ENCODE measurements around the gene GALNT17.

The GALNT17 gene

GRCh38 chr7:71132127-71132376 lies at the start of gene GALNT17:
GALNT17 (plus strand) TSS chr7:71132144.
- no peak for DNase-seq

- no peak for DNase-seq
Observed at GRCh38 chr7:71095266-71095860, 36.6 kb upstream of the GALNT17 start.

GRCh38 chr7:71096351-71096750 lies 35.6 kb upstream of the GALNT17 start:
- no peak for DNase-seq

- no peak for DNase-seq
Observed at GRCh38 chr7:71106226-71106625, 25.7 kb upstream of the GALNT17 start.

GRCh38 chr7:71112436-71112835 lies 19.5 kb upstream of the GALNT17 start:
- no peak for DNase-seq

GRCh38 chr7:71120096-71120495 lies 11.8 kb upstream of the GALNT17 start:
- no peak for DNase-seq

GRCh38 chr7:71129126-71129525 lies 2.8 kb upstream of the GALNT17 start:
- no peak for DNase-seq

GRCh38 chr7:71130031-71130679 lies 1.8 kb upstream of the GALNT17 start:
- DNase-seq: no peak

GRCh38 chr7:71131256-71132126 lies 453 bp upstream of the GALNT17 start:
- peak in 1 of 2 donors; percentile 24 for DNase-seq

- DNase-seq: peak in 1 of 2 donors; percentile 4
Observed at GRCh38 chr7:71132377-71133231, 660 bp downstream of the GALNT17 start.

GRCh38 chr7:71133232-71133622 lies 1.3 kb downstream of the GALNT17 start:
- DNase-seq: no peak

GRCh38 chr7:71133856-71134255 lies 1.9 kb downstream of the GALNT17 start:
- DNase-seq: no peak

GRCh38 chr7:71135116-71135515 lies 3.2 kb downstream of the GALNT17 start:
- DNase-seq: no peak

- no peak for DNase-seq
Observed at GRCh38 chr7:71135663-71136062, 3.7 kb downstream of the GALNT17 start.

- DNase-seq: no peak
Observed at GRCh38 chr7:71137479-71137878, 5.5 kb downstream of the GALNT17 start.

- DNase-seq: no peak
Observed at GRCh38 chr7:71140264-71140663, 8.3 kb downstream of the GALNT17 start.

- DNase-seq: no peak
Observed at GRCh38 chr7:71144963-71145362, 13.0 kb downstream of the GALNT17 start.

GRCh38 chr7:71145906-71146901 lies 14.3 kb downstream of the GALNT17 start:
- no peak for DNase-seq

GRCh38 chr7:71148098-71148497 lies 16.2 kb downstream of the GALNT17 start:
- no peak for DNase-seq

- DNase-seq: no peak
Observed at GRCh38 chr7:71155236-71155635, 23.3 kb downstream of the GALNT17 start.

GRCh38 chr7:71157757-71158156 lies 25.8 kb downstream of the GALNT17 start:
- DNase-seq: no peak

GRCh38 chr7:71165708-71166107 lies 33.8 kb downstream of the GALNT17 start:
- no peak for DNase-seq

Measured in stimulated activated CD4-positive, alpha-beta T cell treated with anti-CD3 and anti-CD28 coated beads, Interleukin-2, amount 100 ng/mL, for 24 hours (primary cell).